ENCODE measurements around the gene LARP7. TPM values are rescaled to one million over a fixed set of nuclear protein-coding genes. Genes with fewer than 3 reads are reported as not detected.

LARP7 gene
- total RNA-seq, 1 experiment from 2014 or later, result 36.3 TPM

GRCh38 chr4:112668131-112668530, 31.2 kb downstream of the LARP7 start:
- BruUV-seq (replicated peaks), result no TSS peak
- H3K9me3 Mint-ChIP-seq (ENCODE audit: unreplicated experiment), result no peaks in the 10 kb centered on the region
- TF ChIP-seq CTCF (IDR thresholded peaks at IDR 0.05; ENCODE audit: unreplicated experiment), result no peak
- H3K36me3 Mint-ChIP-seq (ENCODE audit: insufficient read depth, unreplicated experiment), result peaks cover 10% of the 10 kb centered on the region
- intact Hi-C loops (cut with micrococcal nuclease), result no loop called here
- no peaks in the 10 kb centered on the region for H3K4me1 Mint-ChIP-seq (ENCODE audit: insufficient read depth, unreplicated experiment)
- no peak for DNase-seq (ENCODE audit: unreplicated experiment)
- no peak overlapping the region for H3K27ac Mint-ChIP-seq (ENCODE audit: low read depth, unreplicated experiment)
- ChIA-PET POLR2A (no interaction called here), CTCF (interaction anchor here (1.7 kb wide), 1 partner anchor 270 kb away, joined by 3 read pairs; no protein-coding TSS in a partner anchor)
- H3K27me3 Mint-ChIP-seq (ENCODE audit: insufficient read depth, unreplicated experiment), result no peaks in the 10 kb centered on the region
- no peak overlapping the region for H3K4me3 Mint-ChIP-seq (ENCODE audit: unreplicated experiment)

GRCh38 chr4:112673076-112673475, 36.1 kb downstream of the LARP7 start:
- intact Hi-C loops (cut with micrococcal nuclease), result no loop called here
- no peak for TF ChIP-seq CTCF (IDR thresholded peaks at IDR 0.05; ENCODE audit: unreplicated experiment)

GRCh38 chr4:112673686-112674085, 36.7 kb downstream of the LARP7 start:
- no TSS peak for BruUV-seq (replicated peaks)
- Mint-ChIP-seq H3K4me1 (ENCODE audit: insufficient read depth, unreplicated experiment) (no peaks in the 10 kb centered on the region), H3K36me3 (ENCODE audit: insufficient read depth, unreplicated experiment) (no peaks in the 10 kb centered on the region), H3K27ac (ENCODE audit: low read depth, unreplicated experiment) (no peak overlapping the region), H3K27me3 (ENCODE audit: insufficient read depth, unreplicated experiment) (no peaks in the 10 kb centered on the region), H3K4me3 (ENCODE audit: unreplicated experiment) (no peak overlapping the region), H3K9me3 (ENCODE audit: unreplicated experiment) (no peaks in the 10 kb centered on the region)
- CTCF ChIA-PET, result interaction anchor here (0.7 to 1.8 kb wide), 3 partner anchors 89 to 989 kb away, joined by 3 to 6 read pairs (median 3); no protein-coding TSS in a partner anchor
- no peak for DNase-seq (ENCODE audit: unreplicated experiment)
- TF ChIP-seq CTCF (IDR thresholded peaks at IDR 0.05; ENCODE audit: unreplicated experiment), result no peak
- intact Hi-C loops (cut with micrococcal nuclease), result no loop called here
- POLR2A ChIA-PET, result no interaction called here

More at GRCh38 chr4:112673076-112673475, 36.1 kb downstream of the LARP7 start:
- Mint-ChIP-seq H3K27me3 (ENCODE audit: insufficient read depth, unreplicated experiment) (no peaks in the 10 kb centered on the region), H3K4me1 (ENCODE audit: insufficient read depth, unreplicated experiment) (no peaks in the 10 kb centered on the region), H3K4me3 (ENCODE audit: unreplicated experiment) (no peak overlapping the region), H3K27ac (ENCODE audit: low read depth, unreplicated experiment) (no peak overlapping the region), H3K9me3 (ENCODE audit: unreplicated experiment) (no peaks in the 10 kb centered on the region), H3K36me3 (ENCODE audit: insufficient read depth, unreplicated experiment) (no peaks in the 10 kb centered on the region)
- ChIA-PET POLR2A (no interaction called here), CTCF (interaction anchor here (1.8 kb wide), 1 partner anchor 92 kb away, joined by 6 read pairs; no protein-coding TSS in a partner anchor)
- no peak for DNase-seq (ENCODE audit: unreplicated experiment)
- BruUV-seq (replicated peaks), result no TSS peak

GRCh38 chr4:112674376-112674775, 37.4 kb downstream of the LARP7 start:
- intact Hi-C loops (cut with micrococcal nuclease), result no loop called here
- no peaks in the 10 kb centered on the region for H3K27me3 Mint-ChIP-seq (ENCODE audit: insufficient read depth, unreplicated experiment)
- ChIA-PET CTCF (interaction anchor here (0.7 kb wide), 2 partner anchors 88 to 179 kb away, joined by 3 read pairs; no protein-coding TSS in a partner anchor), POLR2A (no interaction called here)
- no peaks in the 10 kb centered on the region for H3K9me3 Mint-ChIP-seq (ENCODE audit: unreplicated experiment)
- H3K4me1 Mint-ChIP-seq (ENCODE audit: insufficient read depth, unreplicated experiment), result no peaks in the 10 kb centered on the region
- no peak for TF ChIP-seq CTCF (IDR thresholded peaks at IDR 0.05; ENCODE audit: unreplicated experiment)
- DNase-seq (ENCODE audit: unreplicated experiment), result no peak
- no peak overlapping the region for H3K4me3 Mint-ChIP-seq (ENCODE audit: unreplicated experiment)
- no TSS peak for BruUV-seq (replicated peaks)
- H3K36me3 Mint-ChIP-seq (ENCODE audit: insufficient read depth, unreplicated experiment), result no peaks in the 10 kb centered on the region
- no peak overlapping the region for H3K27ac Mint-ChIP-seq (ENCODE audit: low read depth, unreplicated experiment)
